GM18505 (cell line): ENCODE measurements around the gene C1QTNF2.

Source experiments
- ATAC-seq: cut with Tn5 transposase; IDR thresholded peaks from one replicate; pipeline ENCODE4 v1.9.1; 2021; ENCODE audit not compliant: unreplicated experiment
- POLR2A ChIP-seq: IDR thresholded peaks from 4 replicates; pipeline ENCODE4 v1.6.1; 2011; ENCODE audit warnings: borderline replicate concordance; ENCODE audit not compliant: insufficient read depth, insufficient read length; ENCODE audit errors: extremely low read depth

The C1QTNF2 gene

GRCh38 chr5:160363211-160363610, 7.2 kb downstream of the C1QTNF2 start:
- no peak for TF ChIP-seq POLR2A
- ATAC-seq: no peak

GRCh38 chr5:160361624-160362228, 8.7 kb downstream of the C1QTNF2 start:
- no peak for ATAC-seq
- TF ChIP-seq POLR2A: no peak

GRCh38 chr5:160360310-160360709, 10.1 kb downstream of the C1QTNF2 start:
- no peak for ATAC-seq
- no peak for TF ChIP-seq POLR2A

GRCh38 chr5:160359816-160360215, 10.6 kb downstream of the C1QTNF2 start:
- no peak for TF ChIP-seq POLR2A
- ATAC-seq: no peak

GRCh38 chr5:160359242-160359641, 11.2 kb downstream of the C1QTNF2 start:
- TF ChIP-seq POLR2A: no peak
- ATAC-seq: no peak

- no peak for TF ChIP-seq POLR2A
- no peak for ATAC-seq
Measured at GRCh38 chr5:160357861-160358411, 12.5 kb downstream of the C1QTNF2 start.

GRCh38 chr5:160357394-160357793, 13.0 kb downstream of the C1QTNF2 start:
- no peak for TF ChIP-seq POLR2A
- no peak for ATAC-seq

- no peak for ATAC-seq
- TF ChIP-seq POLR2A: no peak
Measured at GRCh38 chr5:160356550-160357347, 13.7 kb downstream of the C1QTNF2 start.

GRCh38 chr5:160354666-160355065, 15.8 kb downstream of the C1QTNF2 start:
- ATAC-seq: no peak
- no peak for TF ChIP-seq POLR2A

- no peak for TF ChIP-seq POLR2A
- no peak for ATAC-seq
Measured at GRCh38 chr5:160353379-160353778, 17.0 kb downstream of the C1QTNF2 start.

- TF ChIP-seq POLR2A: no peak
- no peak for ATAC-seq
Measured at GRCh38 chr5:160352308-160352707, 18.1 kb downstream of the C1QTNF2 start.

GRCh38 chr5:160349935-160350303, 20.5 kb downstream of the C1QTNF2 start:
- TF ChIP-seq POLR2A: no peak
- ATAC-seq: no peak

- no peak for TF ChIP-seq POLR2A
- no peak for ATAC-seq
Measured at GRCh38 chr5:160349249-160349934, 21.0 kb downstream of the C1QTNF2 start.

GRCh38 chr5:160348080-160348479, 22.3 kb downstream of the C1QTNF2 start:
- no peak for ATAC-seq
- no peak for TF ChIP-seq POLR2A

GRCh38 chr5:160347448-160347847, 23.0 kb downstream of the C1QTNF2 start:
- TF ChIP-seq POLR2A: no peak

More at GRCh38 chr5:160347448-160347847, 23.0 kb downstream of the C1QTNF2 start:
- no peak for ATAC-seq
